B cell (primary cell): Measurements from ENCODE around the gene PC.

Source experiments
- EZH2 ChIP-seq: IDR thresholded peaks from 2 replicates; pipeline ENCODE4 v1.6.1; 2012; ENCODE audit warnings: borderline replicate concordance, low read depth, mild to moderate bottlenecking, moderate library complexity, low read length; ENCODE audit not compliant: insufficient read depth, poor library complexity, severe bottlenecking
- TF ChIP-seq, protein P1 (sequence below): fragments of 200-600 bp; IDR thresholded peaks from one replicate; pipeline ENCODE4 v1.8.0; 2022; ENCODE audit warnings: antibody characterized with exemption, mild to moderate bottlenecking

DNA sequence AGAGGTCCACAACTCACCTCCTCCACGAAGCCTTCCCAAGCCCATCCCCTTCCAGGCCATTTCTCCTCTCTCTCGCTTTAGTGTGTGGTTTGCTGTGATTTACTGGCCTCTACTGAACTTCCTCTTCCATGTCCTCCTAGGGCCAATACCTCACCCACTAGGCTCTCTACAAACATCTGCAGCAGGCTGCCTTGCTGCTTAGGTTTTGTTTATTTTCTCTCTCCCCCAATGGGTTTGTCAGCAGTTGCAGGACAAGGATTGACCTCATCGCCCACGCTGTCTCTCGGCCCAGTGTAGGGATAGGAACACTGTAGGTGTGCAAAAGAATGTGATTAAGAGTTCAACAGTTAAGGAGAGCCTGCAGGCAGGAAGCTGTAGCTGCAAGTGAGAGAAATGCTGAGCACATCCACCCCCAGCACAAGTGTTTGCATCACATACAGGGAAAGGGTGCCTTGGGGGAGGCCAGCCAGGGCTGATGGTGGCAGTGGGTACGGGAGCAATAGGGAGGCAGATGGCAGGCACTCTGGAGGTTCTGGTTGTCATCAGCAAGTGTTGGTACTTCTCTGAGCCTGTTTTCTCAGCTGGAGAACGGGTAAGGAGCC, 1.4 kb downstream of the PC start:
- TF ChIP-seq, protein P1, sequence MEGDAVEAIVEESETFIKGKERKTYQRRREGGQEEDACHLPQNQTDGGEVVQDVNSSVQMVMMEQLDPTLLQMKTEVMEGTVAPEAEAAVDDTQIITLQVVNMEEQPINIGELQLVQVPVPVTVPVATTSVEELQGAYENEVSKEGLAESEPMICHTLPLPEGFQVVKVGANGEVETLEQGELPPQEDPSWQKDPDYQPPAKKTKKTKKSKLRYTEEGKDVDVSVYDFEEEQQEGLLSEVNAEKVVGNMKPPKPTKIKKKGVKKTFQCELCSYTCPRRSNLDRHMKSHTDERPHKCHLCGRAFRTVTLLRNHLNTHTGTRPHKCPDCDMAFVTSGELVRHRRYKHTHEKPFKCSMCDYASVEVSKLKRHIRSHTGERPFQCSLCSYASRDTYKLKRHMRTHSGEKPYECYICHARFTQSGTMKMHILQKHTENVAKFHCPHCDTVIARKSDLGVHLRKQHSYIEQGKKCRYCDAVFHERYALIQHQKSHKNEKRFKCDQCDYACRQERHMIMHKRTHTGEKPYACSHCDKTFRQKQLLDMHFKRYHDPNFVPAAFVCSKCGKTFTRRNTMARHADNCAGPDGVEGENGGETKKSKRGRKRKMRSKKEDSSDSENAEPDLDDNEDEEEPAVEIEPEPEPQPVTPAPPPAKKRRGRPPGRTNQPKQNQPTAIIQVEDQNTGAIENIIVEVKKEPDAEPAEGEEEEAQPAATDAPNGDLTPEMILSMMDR, result no peak
- TF ChIP-seq EZH2, result no peak
